ENCODE measurements around the gene LINC00237.

DNA sequence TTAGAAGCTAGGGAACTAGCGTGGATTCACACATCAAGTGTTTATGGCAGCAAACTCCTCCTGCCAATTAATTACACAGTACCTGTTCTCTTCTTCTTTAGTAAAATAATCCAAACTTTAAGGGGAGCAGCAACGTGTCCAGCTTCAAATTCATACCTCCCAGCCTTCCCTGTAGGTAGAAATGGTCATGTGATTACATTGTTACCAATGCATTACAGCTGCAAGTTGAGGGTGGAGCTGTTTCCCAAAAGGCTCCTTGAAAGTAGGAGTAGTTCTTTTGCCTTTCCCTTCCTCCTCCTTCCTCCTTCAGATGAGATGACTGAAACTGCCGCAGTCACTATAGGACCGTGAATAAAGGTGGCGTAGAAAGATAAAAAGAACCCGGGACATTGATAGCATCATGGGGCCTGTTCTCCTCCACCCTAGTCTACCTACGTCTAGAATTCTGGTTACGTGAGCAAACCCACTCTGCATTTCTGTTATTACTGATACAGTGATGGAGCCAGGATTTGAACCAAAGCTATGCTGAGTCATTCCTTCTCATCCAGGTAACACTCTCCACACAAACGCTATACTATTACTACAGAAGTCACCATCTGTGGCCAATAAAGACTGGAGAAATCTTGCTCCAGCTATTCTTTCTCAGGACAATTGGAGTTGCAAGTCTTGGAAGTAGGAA lies 18.2 kb downstream of the LINC00237 start:
- TF ChIP-seq EP300 (IDR thresholded peaks at IDR 0.05) (no peak), POLR2AphosphoS5 (IDR thresholded peaks at IDR 0.05) (no peak)
- TF ChIP-seq, protein P1, sequence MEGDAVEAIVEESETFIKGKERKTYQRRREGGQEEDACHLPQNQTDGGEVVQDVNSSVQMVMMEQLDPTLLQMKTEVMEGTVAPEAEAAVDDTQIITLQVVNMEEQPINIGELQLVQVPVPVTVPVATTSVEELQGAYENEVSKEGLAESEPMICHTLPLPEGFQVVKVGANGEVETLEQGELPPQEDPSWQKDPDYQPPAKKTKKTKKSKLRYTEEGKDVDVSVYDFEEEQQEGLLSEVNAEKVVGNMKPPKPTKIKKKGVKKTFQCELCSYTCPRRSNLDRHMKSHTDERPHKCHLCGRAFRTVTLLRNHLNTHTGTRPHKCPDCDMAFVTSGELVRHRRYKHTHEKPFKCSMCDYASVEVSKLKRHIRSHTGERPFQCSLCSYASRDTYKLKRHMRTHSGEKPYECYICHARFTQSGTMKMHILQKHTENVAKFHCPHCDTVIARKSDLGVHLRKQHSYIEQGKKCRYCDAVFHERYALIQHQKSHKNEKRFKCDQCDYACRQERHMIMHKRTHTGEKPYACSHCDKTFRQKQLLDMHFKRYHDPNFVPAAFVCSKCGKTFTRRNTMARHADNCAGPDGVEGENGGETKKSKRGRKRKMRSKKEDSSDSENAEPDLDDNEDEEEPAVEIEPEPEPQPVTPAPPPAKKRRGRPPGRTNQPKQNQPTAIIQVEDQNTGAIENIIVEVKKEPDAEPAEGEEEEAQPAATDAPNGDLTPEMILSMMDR (IDR thresholded peaks at IDR 0.05) = no peak
